Prostate gland (tissue), 2 donors: ENCODE measurements around the gene ZBTB37. TPM values are rescaled to one million over a fixed set of nuclear protein-coding genes. Genes with fewer than 3 reads are reported as not detected.

Experiments used
- DNase-seq: peaks from one replicate; pipeline ENCODE4 v3.0.0-alpha.2; 2019; ENCODE audit warnings: low spot score
- H3K27ac ChIP-seq, 2 donors: fragments of 200-600 bp; sonication (generic); 2 replicates each; pipeline ENCODE4 v1.5.1; 2017 to 2019
- H3K27me3 ChIP-seq: fragments of 200-600 bp; sonication (generic); replicated peaks from 2 replicates; pipeline ENCODE4 v1.5.1; 2019; ENCODE audit not compliant: insufficient read depth
- H3K36me3 ChIP-seq, 2 donors: fragments of 200-600 bp; sonication (generic); 1 replicate in 1 of 2; 2 replicates in 1 of 2; pipeline versions ENCODE4 v1.5.1 to v1.8.1; 2017 to 2019
- H3K4me1 ChIP-seq: fragments of 200-600 bp; sonication (generic); replicated peaks from 2 replicates; pipeline ENCODE4 v1.5.1; 2019
- H3K4me3 ChIP-seq, 2 donors: fragments of 200-600 bp; sonication (generic); 2 replicates each; pipeline ENCODE4 v1.5.1; 2017 to 2019
- H3K9me3 ChIP-seq: fragments of 200-600 bp; sonication (generic); 2 replicates; pipeline ENCODE4 v1.5.1; 2017
- CTCF ChIP-seq, 4 experiments: fragments of 200-600 bp in 2 of 4; fragments of 450-650 bp in 2 of 4; sonication (generic) in 2 of 4; IDR thresholded peaks; 1 replicate in 3 of 4; 2 replicates in 1 of 4; pipeline ENCODE4 v1.5.1; 2016 to 2019; ENCODE audit warnings: antibody characterized with exemption in 4 of 4, mild to moderate bottlenecking in 2 of 4, moderate library complexity in 2 of 4
- POLR2A ChIP-seq: fragments of 450-650 bp; IDR thresholded peaks from one replicate; pipeline ENCODE4 v1.6.1; 2016; ENCODE audit warnings: antibody characterized with exemption, mild to moderate bottlenecking
- POLR2AphosphoS5 ChIP-seq: sonication (generic); formaldehyde crosslinking; IDR thresholded peaks from one replicate; pipeline ENCODE4 v1.6.1; 2017; ENCODE audit warnings: antibody characterized with exemption
- WGBS: methylation state at CpG from one replicate; pipeline ENCODE4 v1.1.5; 2018; 5-methylcytosine and 5-hydroxymethylcytosine counted together
- intact Hi-C: fragments of 100-400 bp; cut with DNase I; formaldehyde crosslinking; loops from one replicate; pipeline ENCODE4 v1.14.2; 2022
- total RNA-seq, 2 donors: library from RNA; depleted of rRNA; stranded (reverse); fragments of >200 nt; gene quantifications; one replicate each; pipeline ENCODE4 v1.1.0, GENCODE V29; 2016

ZBTB37 gene
- total RNA-seq, 2 donors from 2014 or later = 6.6 to 14.7 TPM

- TF ChIP-seq POLR2A (no peak), CTCF (IDR thresholded peaks at IDR 0.05) (no peak), POLR2AphosphoS5 (no peak)
- no peak for DNase-seq
- H3K4me1 ChIP-seq = no peaks in the 10 kb centered on the region
- no peaks in the 10 kb centered on the region for H3K36me3 ChIP-seq
- H3K27ac ChIP-seq = no peak overlapping the region
- no peaks in the 10 kb centered on the region for H3K9me3 ChIP-seq
- H3K4me3 ChIP-seq = no peak overlapping the region
- intact Hi-C loops = no loop called here
- no peaks in the 10 kb centered on the region for H3K27me3 ChIP-seq
- WGBS = 98% methylated on average over 2 of the region's 2 CpGs
These were observed 21.7 kb downstream of the ZBTB37 start for GRCh38 chr1:173889885-173890284.

GRCh38 chr1:173893611-173894010 lies 25.4 kb downstream of the ZBTB37 start:
- Histone ChIP-seq H3K27ac (no peak overlapping the region), H3K9me3 (no peaks in the 10 kb centered on the region), H3K4me1 (no peaks in the 10 kb centered on the region), H3K36me3 (no peaks in the 10 kb centered on the region), H3K27me3 (no peaks in the 10 kb centered on the region), H3K4me3 (no peak overlapping the region)
- intact Hi-C loops = no loop called here
- TF ChIP-seq CTCF (IDR thresholded peaks at IDR 0.05) (no peak), POLR2AphosphoS5 (no peak), POLR2A (no peak)
- WGBS = 94% methylated on average over 1 of the region's 1 CpG
- DNase-seq = no peak

- no peaks in the 10 kb centered on the region for H3K4me1 ChIP-seq
- TF ChIP-seq CTCF (IDR thresholded peaks at IDR 0.05) = no peak
- no peak for TF ChIP-seq POLR2A
- no peak for DNase-seq
- 94% methylated on average over 3 of the region's 3 CpGs for WGBS
- intact Hi-C loops = no loop called here
- no peaks in the 10 kb centered on the region for H3K27me3 ChIP-seq
- no peaks in the 10 kb centered on the region for H3K36me3 ChIP-seq
- no peaks in the 10 kb centered on the region for H3K9me3 ChIP-seq
- no peak overlapping the region for H3K27ac ChIP-seq
- H3K4me3 ChIP-seq = no peak overlapping the region
These were observed 26.0 kb downstream of the ZBTB37 start for GRCh38 chr1:173894189-173894588.

GRCh38 chr1:173900427-173900826 lies 32.2 kb downstream of the ZBTB37 start:
- Histone ChIP-seq H3K27me3 (no peaks in the 10 kb centered on the region), H3K36me3 (no peaks in the 10 kb centered on the region), H3K27ac (no peak overlapping the region), H3K9me3 (no peaks in the 10 kb centered on the region), H3K4me3 (no peak overlapping the region), H3K4me1 (no peaks in the 10 kb centered on the region)
- TF ChIP-seq POLR2A (no peak), CTCF (IDR thresholded peaks at IDR 0.05) (no peak), POLR2AphosphoS5 (no peak)
- 71% methylated on average over 2 of the region's 2 CpGs for WGBS
- intact Hi-C loops = no loop called here
- DNase-seq = no peak

- Histone ChIP-seq H3K4me3 (no peak overlapping the region), H3K36me3 (no peaks in the 10 kb centered on the region), H3K27me3 (no peaks in the 10 kb centered on the region), H3K27ac (no peak overlapping the region), H3K4me1 (no peaks in the 10 kb centered on the region), H3K9me3 (no peaks in the 10 kb centered on the region)
- no peak for DNase-seq
- WGBS = 54% methylated on average over 3 of the region's 3 CpGs
- TF ChIP-seq CTCF (IDR thresholded peaks at IDR 0.05) = no peak
- no peak for TF ChIP-seq POLR2A
- no peak for TF ChIP-seq POLR2AphosphoS5
- intact Hi-C loops = no loop called here
These were observed 32.8 kb downstream of the ZBTB37 start for GRCh38 chr1:173900992-173901391.
